Keratinocyte (primary cell): ENCODE data around the gene AP3D1. TPM values are rescaled to one million over a fixed set of nuclear protein-coding genes. Genes with fewer than 3 reads are reported as not detected.

Experiments
- DNase-seq: peaks from one replicate; pipeline ENCODE4 v3.0.0-alpha.2; 2011; ENCODE audit warnings: low read depth, missing footprints, low spot score
- FAIRE-seq: peaks from 2 replicates; lab custom pipeline; 2011; peaks lifted over from hg19 to GRCh38; lab: Jason Lieb, UNC
- H2AFZ ChIP-seq: 2 replicates; pipeline ENCODE4 v1.6.0; 2012; ENCODE audit warnings: low read length, control low read depth, inconsistent platforms; ENCODE audit not compliant: control insufficient read depth
- H3K27ac ChIP-seq: 2 replicates; pipeline ENCODE4 v1.5.1; 2011; ENCODE audit warnings: low read length; ENCODE audit not compliant: control insufficient read depth, insufficient read depth
- H3K27me3 ChIP-seq: 3 replicates; pipeline ENCODE4 v1.6.0; 2011; ENCODE audit warnings: low read length; ENCODE audit not compliant: control insufficient read depth, insufficient read depth; ENCODE audit errors: extremely low read depth
- H3K36me3 ChIP-seq, 2 experiments: 2 replicates in 1 of 2; 3 replicates in 1 of 2; pipeline ENCODE4 v1.5.1; 2011; ENCODE audit warnings: low read length in 2 of 2, mild to moderate bottlenecking in 1 of 2; ENCODE audit not compliant: control insufficient read depth in 2 of 2, insufficient read depth in 2 of 2; ENCODE audit errors: extremely low read depth in 1 of 2
- H3K4me1 ChIP-seq: 3 replicates; pipeline ENCODE4 v1.5.1; 2011; ENCODE audit warnings: low read length; ENCODE audit not compliant: control insufficient read depth, insufficient read depth; ENCODE audit errors: extremely low read depth
- H3K4me2 ChIP-seq: 3 replicates; pipeline ENCODE4 v1.6.0; 2011; ENCODE audit warnings: low read depth, low read length; ENCODE audit not compliant: control insufficient read depth, insufficient read depth; ENCODE audit errors: extremely low read depth
- H3K4me3 ChIP-seq, 3 experiments: fragments of 200-600 bp in 1 of 3; sonication (generic) in 1 of 3; 2 replicates in 2 of 3; 3 replicates in 1 of 3; pipeline ENCODE4 v1.5.1; 2011 to 2016; ENCODE audit warnings: low read length in 3 of 3, mild to moderate bottlenecking in 3 of 3, control low read depth in 2 of 3, inconsistent platforms in 1 of 3, low read depth in 1 of 3, mixed read lengths in 1 of 3, mixed run types in 1 of 3, moderate library complexity in 1 of 3; ENCODE audit not compliant: control insufficient read depth in 2 of 3, insufficient read depth in 2 of 3; ENCODE audit errors: extremely low read depth in 1 of 3
- H3K79me2 ChIP-seq: 2 replicates; pipeline ENCODE4 v1.6.0; 2012; ENCODE audit warnings: low read length; ENCODE audit not compliant: control insufficient read depth, insufficient read depth
- H3K9ac ChIP-seq: 3 replicates; pipeline ENCODE4 v1.6.0; 2011; ENCODE audit warnings: low read length; ENCODE audit not compliant: control insufficient read depth, insufficient read depth; ENCODE audit errors: extremely low read depth
- H3K9me1 ChIP-seq: 3 replicates; pipeline ENCODE4 v1.6.0; 2011; ENCODE audit warnings: low read length; ENCODE audit not compliant: control insufficient read depth, insufficient read depth; ENCODE audit errors: extremely low read depth
- H3K9me3 ChIP-seq: 2 replicates; pipeline ENCODE4 v1.5.1; 2012; ENCODE audit warnings: low read depth, low read length; ENCODE audit not compliant: control insufficient read depth
- H4K20me1 ChIP-seq: 3 replicates; pipeline ENCODE4 v1.6.0; 2011; ENCODE audit warnings: low read length; ENCODE audit not compliant: control insufficient read depth, insufficient read depth; ENCODE audit errors: extremely low read depth
- CTCF ChIP-seq, 3 experiments: IDR thresholded peaks in 1 of 3; conservative IDR thresholded peaks in 1 of 3; optimal IDR thresholded peaks in 1 of 3; 2 replicates in 2 of 3; 3 replicates in 1 of 3; pipeline versions ENCODE3 to v1.5.1; 2011; ENCODE audit warnings: low read length in 3 of 3, mild to moderate bottlenecking in 3 of 3, moderate library complexity in 2 of 3, control low read depth in 1 of 3, inconsistent platforms in 1 of 3; ENCODE audit not compliant: insufficient read depth in 2 of 3; ENCODE audit errors: extremely low read depth in 1 of 3
- EZH2 ChIP-seq: IDR thresholded peaks from one replicate; pipeline ENCODE4 v1.6.1; 2012; ENCODE audit warnings: inconsistent platforms, mild to moderate bottlenecking, low read length, moderate library complexity
- dilution Hi-C: fragments of 300-500 bp; cut with MboI; formaldehyde crosslinking; loops from one replicate; pipeline ENCODE4 v1.7.0; 2020; ENCODE audit warnings: low sequenced_read_pairs; ENCODE audit not compliant: extremely low pct_ligation_motif_present
- polyA plus RNA-seq, 5 experiments: library from polyadenylated mRNA; depleted of rRNA in 3 of 5; stranded (reverse) in 3 of 5; stranded (forward) in 1 of 5; unstranded in 1 of 5; fragments of >200 nt; gene quantifications; 1 replicate in 1 of 5; 2 replicates in 3 of 5; 3 replicates in 1 of 5; pipeline versions ENCODE4 v1.2.1 to v1.2.3, GENCODE V29; 2011 to 2012; ENCODE audit warnings: missing spikeins in 2 of 5, low read depth in 1 of 5, low replicate concordance in 1 of 5

AP3D1 gene
- polyA plus RNA-seq, 1 donor (not counting 4 experiments of a cell fraction or from before 2014, with no cell fraction given): 56.1 TPM

DNA sequence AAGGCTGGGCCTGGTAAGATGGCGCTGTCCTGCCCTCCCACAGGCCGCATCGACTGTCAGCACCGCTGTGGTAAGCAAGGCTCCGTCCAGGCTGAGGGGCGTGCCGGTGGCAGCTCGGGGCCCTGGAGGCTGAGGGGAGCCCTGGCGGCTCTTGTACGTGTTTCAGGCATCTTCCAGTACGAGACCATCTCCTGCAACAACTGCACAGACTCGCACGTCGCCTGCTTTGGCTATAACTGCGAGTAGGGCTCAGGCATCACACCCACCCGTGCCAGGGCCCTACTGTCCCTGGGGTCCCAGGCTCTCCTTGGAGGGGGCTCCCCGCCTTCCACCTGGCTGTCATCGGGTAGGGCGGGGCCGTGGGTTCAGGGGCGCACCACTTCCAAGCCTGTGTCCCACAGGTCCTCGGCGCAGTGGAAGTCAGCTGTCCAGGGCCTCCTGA lies 53.5 kb downstream of the AP3D1 start:
- dilution Hi-C loops: no loop called here
- no peak overlapping the region for H3K4me3 ChIP-seq

DNA sequence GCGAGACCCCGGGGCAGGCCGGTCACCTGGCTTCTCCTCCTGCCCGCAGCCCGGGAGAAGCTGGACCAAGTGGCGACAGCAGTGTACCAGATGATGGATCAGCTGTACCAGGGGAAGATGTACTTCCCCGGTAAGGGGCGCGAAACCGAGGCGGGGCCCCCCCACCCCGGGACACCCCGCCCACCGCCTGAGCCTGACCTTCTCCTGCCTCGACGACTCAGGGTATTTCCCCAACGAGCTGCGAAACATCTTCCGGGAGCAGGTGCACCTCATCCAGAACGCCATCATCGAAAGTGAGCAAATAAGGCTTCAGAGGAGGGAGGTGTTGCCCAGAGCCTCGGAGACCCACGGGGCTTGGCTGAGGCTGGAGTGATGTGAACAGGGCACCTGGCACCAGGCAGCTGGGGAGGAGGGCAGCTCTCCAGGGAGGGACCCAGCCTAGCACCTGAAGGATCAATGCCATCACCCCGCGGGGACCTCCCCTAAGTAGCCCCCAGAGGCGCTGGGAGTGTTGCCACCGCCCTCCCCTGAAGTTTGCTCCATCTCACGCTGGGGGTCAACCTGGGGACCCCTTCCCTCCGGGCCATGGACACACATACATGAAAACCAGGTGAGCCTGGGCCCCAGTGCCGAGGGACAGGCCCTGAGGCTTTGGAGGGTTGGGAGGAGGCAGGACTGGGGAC lies 54.0 kb downstream of the AP3D1 start:
- H2AFZ ChIP-seq: no peak overlapping the region

More for the DNA sequence above, 53.5 kb downstream of the AP3D1 start:
- Histone ChIP-seq H3K27ac (no peak overlapping the region), H3K9me1 (no peaks in the 10 kb centered on the region), H3K4me1 (peaks cover 17% of the 10 kb centered on the region), H3K9me3 (no peaks in the 10 kb centered on the region), H3K36me3 (peaks cover 28 to 30% of the 10 kb centered on the region in 2 experiments), H4K20me1 (no peaks in the 10 kb centered on the region), H3K9ac (no peak overlapping the region), H3K79me2 (peaks cover 19% of the 10 kb centered on the region), H3K27me3 (no peaks in the 10 kb centered on the region), H2AFZ (no peak overlapping the region), H3K4me2 (no peak overlapping the region)
- TF ChIP-seq EZH2: no peak
- no peak for TF ChIP-seq CTCF (optimal IDR thresholded peaks at IDR 0.05 in 1 of 3, IDR thresholded peaks at IDR 0.05 in 1 of 3, conservative IDR thresholded peaks at IDR 0.05 in 1 of 3; ENCODE audit: extremely low read depth in 1 of 3, insufficient read depth in 2 of 3, low read length in 3 of 3)
- no peak for DNase-seq
- FAIRE-seq: no peak

More for the DNA sequence above, 54.0 kb downstream of the AP3D1 start:
- H3K4me2 ChIP-seq: peak overlapping the region; percentile 90
- no peak for TF ChIP-seq CTCF (optimal IDR thresholded peaks at IDR 0.05 in 1 of 3, IDR thresholded peaks at IDR 0.05 in 1 of 3, conservative IDR thresholded peaks at IDR 0.05 in 1 of 3; ENCODE audit: extremely low read depth in 1 of 3, insufficient read depth in 2 of 3, low read length in 3 of 3)
- TF ChIP-seq EZH2: no peak
- H3K4me1 ChIP-seq: peaks cover 22% of the 10 kb centered on the region
- H3K36me3 ChIP-seq: peaks cover 28 to 30% of the 10 kb centered on the region in 2 experiments
- peak overlapping the region; percentile 33 for H3K27ac ChIP-seq
- no peaks in the 10 kb centered on the region for H3K9me1 ChIP-seq
- peaks cover 20% of the 10 kb centered on the region for H3K79me2 ChIP-seq
- H3K4me3 ChIP-seq: peak overlapping the region; percentile 44 to 75 (median 71)
- peak overlapping the region; percentile 44 for H3K9ac ChIP-seq
- no peak for FAIRE-seq
- dilution Hi-C loops: no loop called here
- H3K9me3 ChIP-seq: no peaks in the 10 kb centered on the region
- no peaks in the 10 kb centered on the region for H3K27me3 ChIP-seq
- H4K20me1 ChIP-seq: no peaks in the 10 kb centered on the region
- DNase-seq: no peak
